Hepatocyte (in vitro differentiated cells): ENCODE results near the gene ABHD4. TPM values are rescaled to one million over a fixed set of nuclear protein-coding genes. Genes with fewer than 3 reads are reported as not detected.

Source experiments
- DNase-seq: peaks from one replicate; pipeline ENCODE4 v3.0.0-alpha.2; 2016; ENCODE audit warnings: low spot score
- H2AFZ ChIP-seq: fragments of 200-600 bp; sonication (generic); 2 replicates; pipeline ENCODE4 v1.6.0; 2016; ENCODE audit warnings: antibody characterized with exemption, mild to moderate bottlenecking
- H3K27ac ChIP-seq: fragments of 200-600 bp; sonication (generic); 2 replicates; pipeline ENCODE4 v1.5.1; 2016; ENCODE audit warnings: mild to moderate bottlenecking
- H3K27me3 ChIP-seq: fragments of 200-600 bp; sonication (generic); 2 replicates; pipeline ENCODE4 v1.6.1; 2016
- H3K36me3 ChIP-seq: fragments of 200-600 bp; sonication (generic); replicated peaks from 2 replicates; pipeline ENCODE4 v1.5.1; 2016; ENCODE audit warnings: low read depth; ENCODE audit not compliant: insufficient read depth
- H3K4me1 ChIP-seq: fragments of 200-600 bp; sonication (generic); 2 replicates; pipeline ENCODE4 v1.5.1; 2016; ENCODE audit warnings: mild to moderate bottlenecking, moderate library complexity; ENCODE audit not compliant: insufficient read depth
- H3K4me2 ChIP-seq: fragments of 200-600 bp; sonication (generic); 2 replicates; pipeline ENCODE4 v1.6.0; 2016
- H3K4me3 ChIP-seq: fragments of 200-600 bp; sonication (generic); 2 replicates; pipeline ENCODE4 v1.5.1; 2016; ENCODE audit warnings: mild to moderate bottlenecking
- H3K79me2 ChIP-seq: fragments of 200-600 bp; sonication (generic); 2 replicates; pipeline ENCODE4 v1.6.0; 2017; ENCODE audit warnings: mild to moderate bottlenecking
- H3K9me2 ChIP-seq: fragments of 200-600 bp; sonication (generic); replicated peaks from 2 replicates; pipeline ENCODE4 v1.6.0; 2017; ENCODE audit warnings: mild to moderate bottlenecking; ENCODE audit not compliant: insufficient read depth
- H3K9me3 ChIP-seq: fragments of 200-600 bp; sonication (generic); 2 replicates; pipeline ENCODE4 v1.5.1; 2016; ENCODE audit warnings: low read depth, mild to moderate bottlenecking
- H4K20me1 ChIP-seq: fragments of 200-600 bp; sonication (generic); 2 replicates; pipeline ENCODE4 v1.6.0; 2016; ENCODE audit warnings: mild to moderate bottlenecking; ENCODE audit not compliant: insufficient read depth, poor library complexity, severe bottlenecking
- CTCF ChIP-seq: fragments of 200-600 bp; sonication (generic); IDR thresholded peaks from 2 replicates; pipeline ENCODE4 v1.5.1; 2016; ENCODE audit warnings: antibody characterized with exemption, mild to moderate bottlenecking; ENCODE audit not compliant: poor library complexity
- EZH2 ChIP-seq: fragments of 200-600 bp; sonication (generic); IDR thresholded peaks from 2 replicates; pipeline ENCODE4 v1.6.1; 2016; ENCODE audit warnings: antibody characterized with exemption, mild to moderate bottlenecking, borderline replicate concordance
- EZH2phosphoT487 ChIP-seq: fragments of 200-600 bp; sonication (generic); IDR thresholded peaks from one replicate; pipeline ENCODE4 v1.6.1; 2018; ENCODE audit warnings: antibody characterized with exemption, mild to moderate bottlenecking, low read depth, moderate library complexity; ENCODE audit not compliant: unreplicated experiment, severe bottlenecking
- WGBS: methylation state at CpG from one replicate; pipeline ENCODE4 v1.1.6; 2016; ENCODE audit warnings: low lambda C conversion rate; ENCODE audit errors: missing lambda C conversion rate; 5-methylcytosine and 5-hydroxymethylcytosine counted together
- polyA plus RNA-seq: library from polyadenylated mRNA; unstranded; fragments of >200 nt; fragmentation: Nextera tagmentation; extraction: Ambion mirVana; gene quantifications from 2 replicates; pipeline ENCODE4 v1.2.1, GENCODE V29; 2016
- total RNA-seq: library from RNA; depleted of rRNA; stranded (reverse); fragments of >200 nt; gene quantifications from 2 replicates; pipeline ENCODE4 v1.2.3, GENCODE V29; 2014

The ABHD4 gene
- total and polyA plus RNA-seq, 2 experiments from 2014 or later: 30.7 to 49.8 TPM

GRCh38 chr14:22657861-22658260 lies 59.8 kb downstream of the ABHD4 start:
- Histone ChIP-seq H3K27ac (peak overlapping the region; percentile 70), H2AFZ (no peak overlapping the region), H3K9me3 (no peaks in the 10 kb centered on the region), H4K20me1 (no peaks in the 10 kb centered on the region), H3K27me3 (no peaks in the 10 kb centered on the region), H3K36me3 (no peaks in the 10 kb centered on the region), H3K4me3 (no peak overlapping the region), H3K4me2 (no peak overlapping the region), H3K4me1 (peaks cover 12% of the 10 kb centered on the region), H3K9me2 (no peaks in the 10 kb centered on the region), H3K79me2 (no peaks in the 10 kb centered on the region)
- TF ChIP-seq EZH2: no peak
- TF ChIP-seq EZH2phosphoT487: no peak
- peak; percentile 50 for TF ChIP-seq CTCF
- DNase-seq: no peak
- WGBS: 92% methylated on average over 1 of the region's 1 CpG

GRCh38 chr14:22658946-22659345 lies 60.8 kb downstream of the ABHD4 start:
- WGBS: 67% methylated on average over 1 of the region's 1 CpG
- TF ChIP-seq CTCF: no peak
- TF ChIP-seq EZH2phosphoT487: no peak
- no peak for TF ChIP-seq EZH2
- H3K27ac ChIP-seq: no peak overlapping the region
- H3K4me3 ChIP-seq: no peak overlapping the region
- H3K9me3 ChIP-seq: no peaks in the 10 kb centered on the region
- H3K4me2 ChIP-seq: no peak overlapping the region
- no peaks in the 10 kb centered on the region for H4K20me1 ChIP-seq
- no peaks in the 10 kb centered on the region for H3K9me2 ChIP-seq
- H3K79me2 ChIP-seq: no peaks in the 10 kb centered on the region
- no peaks in the 10 kb centered on the region for H3K27me3 ChIP-seq
- no peak overlapping the region for H2AFZ ChIP-seq
- peaks cover 12% of the 10 kb centered on the region for H3K4me1 ChIP-seq
- no peak for DNase-seq
- H3K36me3 ChIP-seq: no peaks in the 10 kb centered on the region

- H3K9me2 ChIP-seq: no peaks in the 10 kb centered on the region
- H3K79me2 ChIP-seq: no peaks in the 10 kb centered on the region
- H2AFZ ChIP-seq: no peak overlapping the region
- no peaks in the 10 kb centered on the region for H3K36me3 ChIP-seq
- no peak overlapping the region for H3K4me2 ChIP-seq
- H3K27ac ChIP-seq: no peak overlapping the region
- H3K4me1 ChIP-seq: peaks cover 12% of the 10 kb centered on the region
- no peak for TF ChIP-seq CTCF
- TF ChIP-seq EZH2phosphoT487: no peak
- no peak for TF ChIP-seq EZH2
- DNase-seq: no peak
- WGBS: 98% methylated on average over 4 of the region's 4 CpGs
- H4K20me1 ChIP-seq: no peaks in the 10 kb centered on the region
- no peaks in the 10 kb centered on the region for H3K27me3 ChIP-seq
- no peak overlapping the region for H3K4me3 ChIP-seq
- no peaks in the 10 kb centered on the region for H3K9me3 ChIP-seq
Measured at GRCh38 chr14:22660654-22661053, 62.6 kb downstream of the ABHD4 start.

Other genes with a start within 250 kb of the ABHD4 start
- 327 and 358 TPM in 2 replicates for gene DAD1, start 9.1 kb upstream of the ABHD4 start, total RNA-seq
- 441 and 463 TPM in 2 replicates for gene DAD1, start 9.1 kb upstream of the ABHD4 start, polyA plus RNA-seq
- gene OR6J1, start 46.1 kb downstream of the ABHD4 start, total RNA-seq: 0.03 TPM in 1 of 2 replicates, not detected in the other
- gene OR6J1, start 46.1 kb downstream of the ABHD4 start, polyA plus RNA-seq: not detected in 2 replicates
- 88.1 and 107 TPM in 2 replicates for gene OXA1L, start 168.4 kb downstream of the ABHD4 start, total RNA-seq
- 59.4 and 64.3 TPM in 2 replicates for gene OXA1L, start 168.4 kb downstream of the ABHD4 start, polyA plus RNA-seq
- 337 and 381 TPM in 2 replicates for gene SLC7A7, start 217.1 kb downstream of the ABHD4 start, total RNA-seq
- gene SLC7A7, start 217.1 kb downstream of the ABHD4 start, polyA plus RNA-seq: 169 and 206 TPM in 2 replicates
- gene MRPL52, start 231.6 kb downstream of the ABHD4 start, total RNA-seq: 50.6 and 164 TPM in 2 replicates
- 214 and 227 TPM in 2 replicates for gene MRPL52, start 231.6 kb downstream of the ABHD4 start, polyA plus RNA-seq
- gene MMP14, start 238.3 kb downstream of the ABHD4 start, total RNA-seq: 122 and 160 TPM in 2 replicates
- gene MMP14, start 238.3 kb downstream of the ABHD4 start, polyA plus RNA-seq: 17.1 and 21.4 TPM in 2 replicates